A549 (cell line): ENCODE data around the gene ASCC2.

Source experiments
- CTCF ChIP-seq: fragments of >200 bp; sonication (Bioruptor Twin); formaldehyde crosslinking; IDR thresholded peaks from 3 replicates; pipeline ENCODE4 v1.5.1; 2016
- SMC3 ChIP-seq: fragments of >200 bp; sonication (Bioruptor Twin); formaldehyde crosslinking; IDR thresholded peaks from 3 replicates; pipeline ENCODE4 v1.6.1; 2018; ENCODE audit warnings: inconsistent platforms

GRCh38 chr22:29786031-29786430 lies 52.0 kb downstream of the ASCC2 start:
- no peak for TF ChIP-seq CTCF
- TF ChIP-seq SMC3: no peak
